Upper lobe of right lung (tissue), 1 donor: ENCODE results near the gene BAZ2B. TPM values are rescaled to one million over a fixed set of nuclear protein-coding genes. Genes with fewer than 3 reads are reported as not detected.
"Not testable (repeated sequence)": the region's sequence is repeated elsewhere in the genome, so short reads cannot be mapped to it uniquely, and the experiment has no call there.

Source experiments
- ATAC-seq: fragments of 200-7000 bp; cut with Tn5 transposase; one replicate; pipeline ENCODE4 v1.9.1; 2020; ENCODE audit warnings: mild to moderate bottlenecking, moderate library complexity
- DNase-seq: peaks from one replicate; pipeline ENCODE4 v3.0.0-alpha.2; 2020
- H3K27ac ChIP-seq: fragments of 200-600 bp; one replicate; pipeline ENCODE4 v1.8.0; 2022
- H3K27me3 ChIP-seq: fragments of 200-600 bp; one replicate; pipeline ENCODE4 v1.8.0; 2022; ENCODE audit warnings: mild to moderate bottlenecking
- H3K36me3 ChIP-seq: fragments of 200-600 bp; one replicate; pipeline ENCODE4 v1.8.0; 2022
- H3K4me1 ChIP-seq: fragments of 200-600 bp; one replicate; pipeline ENCODE4 v1.8.0; 2022
- H3K4me3 ChIP-seq: fragments of 200-600 bp; one replicate; pipeline ENCODE4 v1.8.0; 2022; ENCODE audit warnings: mild to moderate bottlenecking
- H3K9me3 ChIP-seq: fragments of 200-600 bp; one replicate; pipeline ENCODE4 v1.8.0; 2022
- CTCF ChIP-seq: fragments of 200-600 bp; IDR thresholded peaks from one replicate; pipeline ENCODE4 v1.8.0; 2022; ENCODE audit warnings: antibody characterized with exemption
- intact Hi-C: fragments of 100-400 bp; cut with DNase I; formaldehyde crosslinking; loops from one replicate; pipeline ENCODE4 v1.11.0; 2022
- total RNA-seq: library from RNA; stranded (reverse); fragmentation: NEBNext Ultra II Directional; extraction: Animal tissue kit (Norgen Biotek cat#: 25700); gene quantifications from one replicate; pipeline ENCODE4 v1.2.1, GENCODE V29; 2021
- donor health status: DM: no; HTN: yes; CAD: no; lungs with severe emphysema.

The BAZ2B gene
- total RNA-seq, 1 donor from 2014 or later = 91.9 TPM

DNA sequence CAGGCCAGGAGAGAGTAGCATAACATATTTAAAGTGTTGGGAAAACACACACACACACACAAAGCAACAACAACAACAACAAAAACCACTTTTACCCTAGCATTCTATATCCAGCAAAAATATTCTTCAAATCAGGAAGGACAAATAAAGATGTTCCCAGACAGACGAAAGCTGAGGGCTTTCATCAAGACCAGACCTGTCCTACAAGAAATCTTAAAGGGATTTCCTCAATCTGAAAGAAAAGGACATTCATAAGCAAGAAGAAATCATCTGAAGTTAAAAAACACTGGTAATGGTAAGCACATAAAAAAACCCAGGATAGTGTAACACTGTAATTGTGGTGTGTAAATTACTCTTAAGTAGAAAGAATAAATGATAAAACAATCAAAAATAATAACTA is 22.7 kb upstream of the BAZ2B start:
- H3K4me3 ChIP-seq = no peak overlapping the region
- no peak overlapping the region for H3K27ac ChIP-seq
- H3K9me3 ChIP-seq = peaks cover 4% of the 10 kb centered on the region
- H3K4me1 ChIP-seq = peaks cover 3% of the 10 kb centered on the region
- intact Hi-C loops = no loop called here
- no peak for TF ChIP-seq CTCF
- no peaks in the 10 kb centered on the region for H3K36me3 ChIP-seq
- no peak for DNase-seq
- H3K27me3 ChIP-seq = no peaks in the 10 kb centered on the region
- no peak for ATAC-seq

DNA sequence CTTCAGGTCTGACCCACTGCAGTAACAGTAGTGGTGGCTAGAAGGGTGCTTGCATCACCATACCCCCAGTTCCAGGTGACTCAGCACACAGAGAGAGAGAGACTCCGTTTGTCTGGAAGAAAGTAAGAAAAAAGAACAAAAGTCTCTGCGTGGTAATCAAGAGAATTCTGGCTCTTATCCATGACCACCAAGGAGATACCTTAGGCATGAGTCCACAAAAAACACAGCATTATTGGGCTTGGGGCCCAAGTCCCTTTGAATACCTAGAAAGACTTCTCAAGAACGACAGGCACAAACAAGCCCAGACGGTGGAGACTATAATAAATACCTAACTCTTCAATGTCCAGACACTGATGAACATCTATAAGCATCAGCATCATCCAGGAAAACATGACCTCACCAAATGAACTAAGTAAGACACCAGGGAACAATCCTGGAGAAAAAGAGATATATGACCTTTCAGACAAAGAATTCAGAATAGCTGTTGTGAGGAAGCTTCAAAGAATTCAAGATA is 21.7 kb upstream of the BAZ2B start:
- H3K4me1 ChIP-seq = peaks cover 3% of the 10 kb centered on the region
- intact Hi-C loops = no loop called here
- no peaks in the 10 kb centered on the region for H3K27me3 ChIP-seq
- no peak overlapping the region for H3K27ac ChIP-seq
- DNase-seq (no peak), ATAC-seq (no peak)
- TF ChIP-seq CTCF = no peak
- no peak overlapping the region for H3K4me3 ChIP-seq
- peaks cover 4% of the 10 kb centered on the region for H3K9me3 ChIP-seq
- no peaks in the 10 kb centered on the region for H3K36me3 ChIP-seq

DNA sequence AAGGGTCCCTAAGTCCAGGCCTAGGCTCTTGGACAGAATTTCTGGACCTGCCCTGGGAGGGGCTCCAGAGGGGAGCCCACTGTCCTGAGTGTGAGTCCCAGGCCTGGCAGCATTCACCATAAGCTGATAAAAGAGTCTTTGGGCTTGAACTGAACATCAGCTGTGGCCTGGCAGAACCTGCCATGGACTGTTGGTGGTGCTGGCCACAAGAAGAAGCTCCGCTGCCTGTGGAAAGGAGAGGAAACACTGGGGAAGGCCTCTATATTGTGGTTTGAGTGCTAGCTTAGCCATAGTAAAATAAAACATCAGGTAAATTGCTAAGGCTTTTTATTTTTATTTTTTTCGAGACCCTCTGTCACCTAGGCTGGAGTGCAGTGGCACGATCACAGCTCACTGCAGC is 20.9 kb upstream of the BAZ2B start:
- TF ChIP-seq CTCF = no peak
- H3K4me3 ChIP-seq = no peak overlapping the region
- no peak overlapping the region for H3K27ac ChIP-seq
- DNase-seq (no peak), ATAC-seq (no peak)
- H3K36me3 ChIP-seq = no peaks in the 10 kb centered on the region
- no peaks in the 10 kb centered on the region for H3K27me3 ChIP-seq
- H3K4me1 ChIP-seq = peaks cover 3% of the 10 kb centered on the region
- peaks cover 4% of the 10 kb centered on the region for H3K9me3 ChIP-seq
- intact Hi-C loops = no loop called here

- Histone ChIP-seq H3K36me3 (no peaks in the 10 kb centered on the region), H3K27me3 (no peaks in the 10 kb centered on the region), H3K4me3 (no peak overlapping the region), H3K27ac (peak overlapping the region; percentile 31), H3K4me1 (peaks cover 3% of the 10 kb centered on the region), H3K9me3 (peaks cover 4% of the 10 kb centered on the region)
- intact Hi-C loops = no loop called here
- no peak for TF ChIP-seq CTCF
- DNase-seq = no peak
- ATAC-seq = no peak
Observed at GRCh38 chr2:159635006-159635789, 18.9 kb upstream of the BAZ2B start.

DNA sequence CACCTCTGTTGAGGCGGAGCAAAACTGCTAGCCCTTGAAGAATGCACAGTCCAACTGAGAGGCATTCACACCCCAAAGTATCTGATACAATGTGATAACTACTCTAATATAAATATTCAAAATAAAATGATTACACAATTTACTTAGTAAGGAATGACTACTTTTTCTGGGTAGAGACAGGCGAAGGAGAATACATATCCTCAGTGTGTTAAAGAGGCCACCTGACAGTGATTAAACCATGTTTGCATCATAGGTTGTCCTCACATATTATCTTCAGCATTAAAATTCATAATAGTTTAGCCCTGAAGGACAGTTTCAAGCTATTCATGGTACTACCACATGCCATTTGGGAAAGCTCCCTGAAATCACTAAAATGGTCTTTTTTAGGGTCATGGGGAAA is 16.9 kb upstream of the BAZ2B start:
- Histone ChIP-seq H3K4me3 (no peak overlapping the region), H3K36me3 (no peaks in the 10 kb centered on the region), H3K4me1 (peaks cover 3% of the 10 kb centered on the region), H3K9me3 (no peaks in the 10 kb centered on the region), H3K27me3 (no peaks in the 10 kb centered on the region), H3K27ac (no peak overlapping the region)
- no peak for TF ChIP-seq CTCF
- intact Hi-C loops = no loop called here
- DNase-seq = no peak
- no peak for ATAC-seq

DNA sequence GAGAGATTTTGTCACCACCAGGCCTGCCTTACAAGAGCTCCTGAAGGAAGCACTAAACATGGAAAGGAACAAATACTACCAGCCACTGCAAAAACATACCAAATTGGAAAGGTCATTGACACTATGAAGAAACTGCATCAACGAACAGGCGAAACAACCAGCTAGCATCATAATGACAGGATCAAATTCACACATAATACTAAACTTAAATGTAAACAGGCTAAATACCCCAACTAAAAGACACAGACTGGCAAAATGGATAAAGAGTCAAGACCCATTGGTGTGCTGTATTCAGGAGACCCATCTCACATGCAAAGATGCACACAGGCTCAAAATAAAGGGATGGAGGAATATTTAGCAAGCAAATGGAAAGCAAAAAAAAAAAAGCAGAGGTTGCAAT is 9.3 kb upstream of the BAZ2B start:
- H3K27ac ChIP-seq, ATAC-seq, intact Hi-C loops, H3K36me3 ChIP-seq, H3K9me3 ChIP-seq, DNase-seq, H3K4me3 ChIP-seq, H3K27me3 ChIP-seq, H3K4me1 ChIP-seq: not testable (repeated sequence)
